Measurements from ENCODE around the gene TAS2R13. TPM values are rescaled to one million over a fixed set of nuclear protein-coding genes. Genes with fewer than 3 reads are reported as not detected.

The TAS2R13 gene
- polyA plus RNA-seq, 1 donor: not detected

- no peak for DNase-seq
Observed at GRCh38 chr12:10863512-10864218, 45.7 kb downstream of the TAS2R13 start.

GRCh38 chr12:10861366-10861765, 48.0 kb downstream of the TAS2R13 start:
- DNase-seq: no peak

Other genes starting within 250 kb of the TAS2R13 start
- gene STYK1, start 235.5 kb downstream of the TAS2R13 start, polyA plus RNA-seq (ENCODE audit: insufficient read length): not detected
- gene YBX3, start 186.2 kb downstream of the TAS2R13 start, polyA plus RNA-seq (ENCODE audit: insufficient read length): 1,103 TPM
- gene TAS2R7, start 106.9 kb downstream of the TAS2R13 start, polyA plus RNA-seq (ENCODE audit: insufficient read length): not detected
- gene TAS2R8, start 102.3 kb downstream of the TAS2R13 start, polyA plus RNA-seq (ENCODE audit: insufficient read length): not detected
- not detected for gene TAS2R9, start 99.4 kb downstream of the TAS2R13 start, polyA plus RNA-seq (ENCODE audit: insufficient read length)
- gene TAS2R10, start 83.2 kb downstream of the TAS2R13 start, polyA plus RNA-seq (ENCODE audit: insufficient read length): 0.50 TPM
- 4.1 TPM for gene PRR4, start 60.1 kb downstream of the TAS2R13 start, polyA plus RNA-seq (ENCODE audit: insufficient read length)
- 8.8 TPM for gene PRH1, start 25.3 kb downstream of the TAS2R13 start, polyA plus RNA-seq (ENCODE audit: insufficient read length)
- not detected for gene PRH2, start 19.7 kb upstream of the TAS2R13 start, polyA plus RNA-seq (ENCODE audit: insufficient read length)
- 2.5 TPM for gene TAS2R14, start 29.7 kb upstream of the TAS2R13 start, polyA plus RNA-seq (ENCODE audit: insufficient read length)
- not detected for gene TAS2R50, start 77.3 kb upstream of the TAS2R13 start, polyA plus RNA-seq (ENCODE audit: insufficient read length)
- 1.3 TPM for gene TAS2R20, start 88.7 kb upstream of the TAS2R13 start, polyA plus RNA-seq (ENCODE audit: insufficient read length)
- 1.3 TPM for gene TAS2R19, start 113.1 kb upstream of the TAS2R13 start, polyA plus RNA-seq (ENCODE audit: insufficient read length)
- 0.90 TPM for gene TAS2R31, start 121.8 kb upstream of the TAS2R13 start, polyA plus RNA-seq (ENCODE audit: insufficient read length)
- gene TAS2R46, start 152.7 kb upstream of the TAS2R13 start, polyA plus RNA-seq (ENCODE audit: insufficient read length): not detected
- gene TAS2R43, start 182.8 kb upstream of the TAS2R13 start, polyA plus RNA-seq (ENCODE audit: insufficient read length): 0.27 TPM
- 0.14 TPM for gene TAS2R30, start 225.1 kb upstream of the TAS2R13 start, polyA plus RNA-seq (ENCODE audit: insufficient read length)